GM23248 (cell line): Measurements from ENCODE around the gene TMEM184B. TPM values are rescaled to one million over a fixed set of nuclear protein-coding genes. Genes with fewer than 3 reads are reported as not detected.

Source experiments
- DNase-seq: peaks from one replicate; pipeline ENCODE4 v3.0.0-alpha.2; 2015
- H2AFZ ChIP-seq: fragments of 200-600 bp; sonication (generic); 2 replicates; pipeline ENCODE4 v1.6.1; 2016; ENCODE audit warnings: antibody characterized with exemption
- H3F3A ChIP-seq: fragments of 200-600 bp; sonication (generic); 2 replicates; pipeline ENCODE4 v1.6.1; 2016; ENCODE audit warnings: mild to moderate bottlenecking, antibody characterized with exemption, mixed run types; ENCODE audit not compliant: insufficient read depth
- H3K27ac ChIP-seq: fragments of 200-600 bp; sonication (generic); 2 replicates; pipeline ENCODE4 v1.5.1; 2016; ENCODE audit warnings: mild to moderate bottlenecking
- H3K27me3 ChIP-seq: fragments of 200-600 bp; sonication (generic); replicated peaks from 2 replicates; pipeline ENCODE4 v1.6.1; 2016; ENCODE audit warnings: mild to moderate bottlenecking; ENCODE audit not compliant: insufficient read depth
- H3K36me3 ChIP-seq: fragments of 200-600 bp; sonication (generic); 2 replicates; pipeline ENCODE4 v1.6.1; 2016; ENCODE audit warnings: low read depth, mild to moderate bottlenecking
- H3K4me1 ChIP-seq: fragments of 200-600 bp; sonication (generic); 2 replicates; pipeline ENCODE4 v1.6.1; 2016; ENCODE audit warnings: mild to moderate bottlenecking; ENCODE audit not compliant: insufficient read depth
- H3K4me2 ChIP-seq: fragments of 200-600 bp; sonication (generic); one replicate; pipeline ENCODE4 v1.6.1; 2016; ENCODE audit warnings: mild to moderate bottlenecking; ENCODE audit not compliant: unreplicated experiment
- H3K4me3 ChIP-seq: fragments of 200-600 bp; sonication (generic); 2 replicates; pipeline ENCODE4 v1.5.1; 2016; ENCODE audit warnings: mild to moderate bottlenecking
- H3K79me2 ChIP-seq: fragments of 200-600 bp; sonication (generic); 2 replicates; pipeline ENCODE4 v1.6.1; 2016; ENCODE audit warnings: mild to moderate bottlenecking; ENCODE audit not compliant: insufficient read depth
- H3K9ac ChIP-seq: fragments of 200-600 bp; sonication (generic); 2 replicates; pipeline ENCODE4 v1.6.1; 2016; ENCODE audit warnings: mild to moderate bottlenecking
- H3K9me2 ChIP-seq: fragments of 200-600 bp; sonication (generic); 2 replicates; pipeline ENCODE4 v1.6.1; 2016; ENCODE audit warnings: mixed run types, mild to moderate bottlenecking, moderate library complexity; ENCODE audit not compliant: insufficient read depth
- H3K9me3 ChIP-seq: fragments of 200-600 bp; sonication (generic); one replicate; pipeline ENCODE4 v1.6.1; 2017; ENCODE audit warnings: low read depth
- H4K20me1 ChIP-seq: fragments of 200-600 bp; sonication (generic); 2 replicates; pipeline ENCODE4 v1.6.0; 2016; ENCODE audit not compliant: insufficient read depth
- EZH2 ChIP-seq: fragments of 200-600 bp; sonication (generic); IDR thresholded peaks from 2 replicates; pipeline ENCODE4 v1.6.1; 2018; ENCODE audit warnings: antibody characterized with exemption, mild to moderate bottlenecking; ENCODE audit not compliant: insufficient read depth, poor library complexity, severe bottlenecking
- EZH2phosphoT487 ChIP-seq: fragments of 200-600 bp; sonication (generic); IDR thresholded peaks from 2 replicates; pipeline ENCODE4 v1.6.1; 2018; ENCODE audit warnings: antibody characterized with exemption, moderate library complexity, mild to moderate bottlenecking, low read depth; ENCODE audit not compliant: insufficient read depth
- WGBS, 2 experiments: methylation state at CpG; one replicate each; pipeline ENCODE4 v1.1.6; 2015 to 2017; ENCODE audit warnings: low lambda C conversion rate in 2 of 2, low coverage in 1 of 2; ENCODE audit errors: missing lambda C conversion rate in 2 of 2; 5-methylcytosine and 5-hydroxymethylcytosine counted together
- in situ Hi-C: fragments of 300-500 bp; cut with MboI; formaldehyde crosslinking; loops from 2 replicates; pipeline ENCODE4 v1.15.0; 2020
- polyA plus RNA-seq: library from polyadenylated mRNA; unstranded; fragments of >200 nt; fragmentation: Nextera tagmentation; extraction: Ambion mirVana; gene quantifications from 2 replicates; pipeline ENCODE4 v1.2.1, GENCODE V29; 2016
- total RNA-seq: library from RNA; depleted of rRNA; stranded (reverse); fragments of >200 nt; shearing (Covaris generic); gene quantifications from 2 replicates; pipeline ENCODE4 v1.2.3, GENCODE V29; 2014

TMEM184B gene
- total and polyA plus RNA-seq, 2 experiments from 2014 or later: 83.7 to 91.0 TPM

- no peaks in the 10 kb centered on the region for H3K9me2 ChIP-seq
- no peak overlapping the region for H2AFZ ChIP-seq
- peaks cover 61% of the 10 kb centered on the region; the same call in 1 of the 2 replicates for H3K36me3 ChIP-seq
- DNase-seq: peak; percentile 91
- peak overlapping the region; percentile 55 for H3K27ac ChIP-seq
- TF ChIP-seq EZH2phosphoT487 (no peak), EZH2 (no peak)
- in situ Hi-C loops: no loop called here
- H4K20me1 ChIP-seq: no peaks in the 10 kb centered on the region
- H3K9ac ChIP-seq: 0 out of 2 replicates have a peak overlapping the region, but pooled peaks have one; percentile 35
- no peak overlapping the region for H3K4me2 ChIP-seq
- no peaks in the 10 kb centered on the region for H3K27me3 ChIP-seq
- H3K4me1 ChIP-seq: peaks cover under 1% of the 10 kb centered on the region; the same call in 1 of the 2 replicates
- WGBS, 2 experiments: 69 to 74% methylated on average over 21 to 22 of the region's 25 CpGs
- no peaks in the 10 kb centered on the region for H3K9me3 ChIP-seq
- no peak overlapping the region for H3K4me3 ChIP-seq
- H3F3A ChIP-seq: no peaks in the 10 kb centered on the region
- H3K79me2 ChIP-seq: peaks cover 99% of the 10 kb centered on the region
Measured at GRCh38 chr22:38298312-38299005, 25.6 kb upstream of the TMEM184B start.

GRCh38 chr22:38296372-38296771 is 23.6 kb upstream of the TMEM184B start:
- Histone ChIP-seq H3K27ac (peak overlapping the region; percentile 25; the same call in 1 of the 2 replicates), H3F3A (no peaks in the 10 kb centered on the region), H3K27me3 (no peaks in the 10 kb centered on the region), H3K79me2 (peaks cover 90% of the 10 kb centered on the region), H3K36me3 (peaks cover 59% of the 10 kb centered on the region), H3K4me2 (no peak overlapping the region), H3K9me2 (no peaks in the 10 kb centered on the region), H3K4me3 (no peak overlapping the region), H3K9me3 (no peaks in the 10 kb centered on the region), H2AFZ (no peak overlapping the region), H3K4me1 (no peaks in the 10 kb centered on the region), H4K20me1 (no peaks in the 10 kb centered on the region), H3K9ac (no peak overlapping the region)
- TF ChIP-seq EZH2phosphoT487 (no peak), EZH2 (no peak)
- 52 to 57% methylated on average over 4 of the region's 4 CpGs for WGBS, 2 experiments
- DNase-seq: peak; percentile 51
- in situ Hi-C loops: no loop called here

GRCh38 chr22:38295863-38296262 is 23.1 kb upstream of the TMEM184B start:
- Histone ChIP-seq H3K9me3 (no peaks in the 10 kb centered on the region), H3K27me3 (no peaks in the 10 kb centered on the region), H4K20me1 (no peaks in the 10 kb centered on the region), H3K27ac (0 out of 2 replicates have a peak overlapping the region, but pooled peaks have one; percentile 25), H3K79me2 (peaks cover 87% of the 10 kb centered on the region), H2AFZ (no peak overlapping the region), H3K4me2 (no peak overlapping the region), H3F3A (no peaks in the 10 kb centered on the region), H3K4me3 (no peak overlapping the region), H3K9ac (no peak overlapping the region), H3K36me3 (peaks cover 59% of the 10 kb centered on the region), H3K4me1 (no peaks in the 10 kb centered on the region), H3K9me2 (no peaks in the 10 kb centered on the region)
- no peak for DNase-seq
- in situ Hi-C loops: no loop called here
- TF ChIP-seq EZH2: no peak
- no peak for TF ChIP-seq EZH2phosphoT487
- 91 to 93% methylated on average over 9 of the region's 9 CpGs for WGBS, 2 experiments

- Histone ChIP-seq H3K4me1 (no peaks in the 10 kb centered on the region), H3K27ac (no peak overlapping the region), H2AFZ (no peak overlapping the region), H3K27me3 (no peaks in the 10 kb centered on the region), H3K36me3 (peaks cover 61% of the 10 kb centered on the region), H3K79me2 (peaks cover 86% of the 10 kb centered on the region), H3K9me2 (no peaks in the 10 kb centered on the region), H3K9ac (no peak overlapping the region), H4K20me1 (no peaks in the 10 kb centered on the region), H3K9me3 (no peaks in the 10 kb centered on the region), H3K4me3 (no peak overlapping the region), H3F3A (no peaks in the 10 kb centered on the region), H3K4me2 (no peak overlapping the region)
- TF ChIP-seq EZH2phosphoT487 (no peak), EZH2 (no peak)
- DNase-seq: no peak
- 77 to 87% methylated on average over 4 to 6 of the region's 6 CpGs for WGBS, 2 experiments
- in situ Hi-C loops: no loop called here
Measured at GRCh38 chr22:38295339-38295738, 22.5 kb upstream of the TMEM184B start.
